Measurements from ENCODE around the gene RPF1. TPM values are rescaled to one million over a fixed set of nuclear protein-coding genes. Genes with fewer than 3 reads are reported as not detected.

Gene RPF1
- total RNA-seq, 1 experiment from 2014 or later, result 31.7 TPM

- TF ChIP-seq ZNF425 (CRISPR knock-in tag; conservative IDR thresholded peaks at IDR 0.05) (no peak), ZNF138 (CRISPR knock-in tag; conservative IDR thresholded peaks at IDR 0.05) (no peak), ZNF121 (CRISPR knock-in tag; IDR thresholded peaks at IDR 0.05) (no peak)
These were observed 18.7 kb downstream of the RPF1 start (continued) for GRCh38 chr1:84497631-84498275.

- no peak overlapping the region for H3K4me3 Mint-ChIP-seq
- H3K27ac Mint-ChIP-seq, result no peak overlapping the region
- no peaks in the 10 kb centered on the region for H3K9me3 Mint-ChIP-seq
- H3K4me1 Mint-ChIP-seq, result peaks cover 52% of the 10 kb centered on the region
- DNase-seq (ENCODE audit: low spot score), result no peak
- ChIA-PET CTCF (no interaction called here), POLR2A (no interaction called here)
- no peak for ATAC-seq
- peaks cover 13% of the 10 kb centered on the region for H3K36me3 Mint-ChIP-seq
- H3K27me3 Mint-ChIP-seq (ENCODE audit: low read depth), result no peaks in the 10 kb centered on the region; the same call in 1 of the 2 replicates
- no peak for TF ChIP-seq ETV6 (CRISPR knock-in tag; IDR thresholded peaks at IDR 0.05)
- TF ChIP-seq RELA (CRISPR knock-in tag; IDR thresholded peaks at IDR 0.05; ENCODE audit: borderline replicate concordance), result no peak
- no peak for TF ChIP-seq SOX15 (CRISPR knock-in tag; IDR thresholded peaks at IDR 0.05)
- TF ChIP-seq MLX (CRISPR knock-in tag; IDR thresholded peaks at IDR 0.05), result no peak
- no peak for TF ChIP-seq ATF2 (CRISPR knock-in tag; IDR thresholded peaks at IDR 0.05; ENCODE audit: borderline replicate concordance, low read depth)
- TF ChIP-seq GTF2I (CRISPR knock-in tag; conservative IDR thresholded peaks at IDR 0.05), result no peak
- TF ChIP-seq CTCF (IDR thresholded peaks at IDR 0.05), result no peak
- no peak for TF ChIP-seq NR3C1 (CRISPR knock-in tag; conservative IDR thresholded peaks at IDR 0.05; ENCODE audit: low read depth)
- no peak for TF ChIP-seq PRRX2 (CRISPR knock-in tag; IDR thresholded peaks at IDR 0.05)
These were observed 23.9 kb downstream of the RPF1 start for GRCh38 chr1:84502927-84503326.

GRCh38 chr1:84504580-84505492 is 25.8 kb downstream of the RPF1 start:
- peaks cover 7% of the 10 kb centered on the region for H3K36me3 Mint-ChIP-seq
- ATAC-seq (no peak), DNase-seq (ENCODE audit: low spot score) (no peak)
- peaks cover 49% of the 10 kb centered on the region for H3K4me1 Mint-ChIP-seq
- peak overlapping the region; percentile 100 for H3K4me3 Mint-ChIP-seq
- CTCF ChIA-PET, result interaction anchor here (1.0 to 2.0 kb wide), 6 partner anchors 71 to 440 kb away, joined by 3 to 12 read pairs (median 3); no protein-coding TSS in a partner anchor
- H3K27me3 Mint-ChIP-seq (ENCODE audit: low read depth), result no peaks in the 10 kb centered on the region; the same call in 1 of the 2 replicates
- TF ChIP-seq FOXJ3 (CRISPR knock-in tag; IDR thresholded peaks at IDR 0.05; ENCODE audit: borderline replicate concordance), result no peak
- TF ChIP-seq GABPB1 (CRISPR knock-in tag; IDR thresholded peaks at IDR 0.05), result peak; percentile 96
- POLR2A ChIA-PET, result interaction anchor here (1.7 kb wide), 1 partner anchor 68 kb away, joined by 5 read pairs; no protein-coding TSS in a partner anchor
- H3K27ac Mint-ChIP-seq, result peak overlapping the region; percentile 99
- H3K9me3 Mint-ChIP-seq, result peaks cover 11% of the 10 kb centered on the region

All from WTC11 (cell line).